IMR-90 (cell line): ENCODE data around the gene CDC45.

Experiments
- CHD1 ChIP-seq: IDR thresholded peaks from 2 replicates; pipeline ENCODE4 v1.6.1; 2012; ENCODE audit warnings: low read depth, low read length, improper control_type of control experiment
- CTCF ChIP-seq: conservative IDR thresholded peaks from 2 replicates; pipeline ENCODE4 v1.5.1; 2012; ENCODE audit warnings: mild to moderate bottlenecking, low read depth, low read length, improper control_type of control experiment
- POLR2A ChIP-seq: IDR thresholded peaks from 2 replicates; pipeline ENCODE4 v1.6.1; 2012; ENCODE audit warnings: mild to moderate bottlenecking, low read depth, low read length
- RAD21 ChIP-seq: IDR thresholded peaks from 2 replicates; pipeline ENCODE4 v1.6.1; 2012; ENCODE audit warnings: low read length, improper control_type of control experiment
- RCOR1 ChIP-seq: IDR thresholded peaks from 2 replicates; pipeline ENCODE4 v1.6.1; 2012; ENCODE audit warnings: mild to moderate bottlenecking, low read length, improper control_type of control experiment; ENCODE audit not compliant: insufficient replicate concordance
- RFX5 ChIP-seq: IDR thresholded peaks from 2 replicates; pipeline ENCODE4 v1.8.0; 2012; ENCODE audit warnings: low read depth, mild to moderate bottlenecking, low read length, moderate library complexity
- TF ChIP-seq, protein P1 (sequence below): fragments of 150-350 bp; IDR thresholded peaks from 2 replicates; pipeline ENCODE4 v1.6.1; 2017; ENCODE audit warnings: mild to moderate bottlenecking, antibody characterized with exemption, low read length, low read depth

GRCh38 chr22:19523240-19524169 lies 43.8 kb downstream of the CDC45 start:
- TF ChIP-seq CHD1 (no peak), CTCF (no peak), POLR2A (no peak), RFX5 (no peak), RAD21 (no peak), RCOR1 (no peak)
- TF ChIP-seq, protein P1, sequence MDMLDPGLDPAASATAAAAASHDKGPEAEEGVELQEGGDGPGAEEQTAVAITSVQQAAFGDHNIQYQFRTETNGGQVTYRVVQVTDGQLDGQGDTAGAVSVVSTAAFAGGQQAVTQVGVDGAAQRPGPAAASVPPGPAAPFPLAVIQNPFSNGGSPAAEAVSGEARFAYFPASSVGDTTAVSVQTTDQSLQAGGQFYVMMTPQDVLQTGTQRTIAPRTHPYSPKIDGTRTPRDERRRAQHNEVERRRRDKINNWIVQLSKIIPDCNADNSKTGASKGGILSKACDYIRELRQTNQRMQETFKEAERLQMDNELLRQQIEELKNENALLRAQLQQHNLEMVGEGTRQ: no peak
